Nephron (organoid): ENCODE measurements around the gene DNAAF8.

Experiments
- H3K27ac Mint-ChIP-seq, 3 experiments: 2 replicates each; pipeline ENCODE4 v1.8.0; 2020; ENCODE audit warnings: mixed read lengths in 3 of 3, mild to moderate bottlenecking in 2 of 3, moderate library complexity in 1 of 3
- H3K27me3 Mint-ChIP-seq: 2 replicates; pipeline ENCODE4 v1.8.0; 2021; ENCODE audit warnings: low read depth, mild to moderate bottlenecking, moderate library complexity, mixed read lengths
- H3K36me3 Mint-ChIP-seq: 2 replicates; pipeline ENCODE4 v1.8.0; 2020; ENCODE audit warnings: low read depth, mixed read lengths
- H3K4me1 Mint-ChIP-seq: 2 replicates; pipeline ENCODE4 v1.8.0; 2020; ENCODE audit warnings: mixed read lengths
- H3K4me3 Mint-ChIP-seq, 3 experiments: 2 replicates each; pipeline ENCODE4 v1.8.0; 2020; ENCODE audit warnings: mild to moderate bottlenecking in 3 of 3, mixed read lengths in 3 of 3, moderate library complexity in 2 of 3
- H3K9me3 Mint-ChIP-seq: 2 replicates; pipeline ENCODE4 v1.8.0; 2020; ENCODE audit warnings: mixed read lengths
- TF ChIP-seq, protein P1 (sequence below), 3 experiments: fragments of 200-600 bp; sonication (generic); IDR thresholded peaks; one replicate each; pipeline ENCODE4 v1.5.0; 2021; ENCODE audit warnings: antibody characterized with exemption in 3 of 3; ENCODE audit not compliant: unreplicated experiment in 3 of 3

DNAAF8 gene

DNA sequence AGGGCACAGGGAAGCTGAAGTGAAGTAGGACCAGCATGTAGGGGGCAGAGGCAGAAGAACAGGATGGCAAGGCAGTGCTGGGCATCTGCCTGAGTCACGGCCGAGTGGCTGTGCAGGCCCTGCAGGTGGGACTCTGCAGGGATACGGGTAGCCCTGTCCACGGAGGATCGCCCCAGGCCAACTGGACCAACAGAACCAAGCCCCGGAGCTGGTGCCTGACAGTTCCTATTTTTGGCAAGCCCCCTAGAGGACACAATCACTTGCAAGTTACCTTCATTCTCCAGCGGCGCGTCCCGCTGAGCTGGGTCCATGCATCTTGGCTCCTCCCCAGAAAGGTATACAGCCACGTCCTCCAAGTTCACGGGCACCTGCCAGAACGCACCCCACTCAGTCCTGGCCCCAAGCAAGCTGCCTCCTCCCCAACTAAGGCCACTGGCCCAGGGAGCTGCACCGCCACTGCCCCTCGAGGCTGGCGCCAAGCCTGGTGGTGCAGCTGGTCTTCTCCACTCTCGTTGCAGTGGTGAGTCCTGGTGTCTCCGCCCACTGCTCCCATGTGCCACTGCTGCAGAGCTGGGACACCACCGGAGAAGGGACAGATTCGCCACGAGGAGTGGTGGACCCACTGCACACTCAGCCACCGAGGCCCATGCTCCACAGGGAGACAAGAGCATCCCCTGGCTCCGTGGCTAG, 26.0 kb downstream of the DNAAF8 start:
- Mint-ChIP-seq H3K4me3 (peak overlapping the region in 1 of 3 experiments; percentile 15), H3K9me3 (no peaks in the 10 kb centered on the region), H3K27me3 (no peaks in the 10 kb centered on the region), H3K4me1 (no peaks in the 10 kb centered on the region), H3K36me3 (peaks cover 64% of the 10 kb centered on the region), H3K27ac (no peak overlapping the region)
- TF ChIP-seq, protein P1, sequence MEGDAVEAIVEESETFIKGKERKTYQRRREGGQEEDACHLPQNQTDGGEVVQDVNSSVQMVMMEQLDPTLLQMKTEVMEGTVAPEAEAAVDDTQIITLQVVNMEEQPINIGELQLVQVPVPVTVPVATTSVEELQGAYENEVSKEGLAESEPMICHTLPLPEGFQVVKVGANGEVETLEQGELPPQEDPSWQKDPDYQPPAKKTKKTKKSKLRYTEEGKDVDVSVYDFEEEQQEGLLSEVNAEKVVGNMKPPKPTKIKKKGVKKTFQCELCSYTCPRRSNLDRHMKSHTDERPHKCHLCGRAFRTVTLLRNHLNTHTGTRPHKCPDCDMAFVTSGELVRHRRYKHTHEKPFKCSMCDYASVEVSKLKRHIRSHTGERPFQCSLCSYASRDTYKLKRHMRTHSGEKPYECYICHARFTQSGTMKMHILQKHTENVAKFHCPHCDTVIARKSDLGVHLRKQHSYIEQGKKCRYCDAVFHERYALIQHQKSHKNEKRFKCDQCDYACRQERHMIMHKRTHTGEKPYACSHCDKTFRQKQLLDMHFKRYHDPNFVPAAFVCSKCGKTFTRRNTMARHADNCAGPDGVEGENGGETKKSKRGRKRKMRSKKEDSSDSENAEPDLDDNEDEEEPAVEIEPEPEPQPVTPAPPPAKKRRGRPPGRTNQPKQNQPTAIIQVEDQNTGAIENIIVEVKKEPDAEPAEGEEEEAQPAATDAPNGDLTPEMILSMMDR (IDR thresholded peaks at IDR 0.05; ENCODE audit: unreplicated experiment in 3 of 3) = no peak

GRCh38 chr16:4762205-4762604, 27.9 kb downstream of the DNAAF8 start:
- no peaks in the 10 kb centered on the region for H3K27me3 Mint-ChIP-seq
- H3K4me3 Mint-ChIP-seq = no peak overlapping the region
- H3K9me3 Mint-ChIP-seq = no peaks in the 10 kb centered on the region
- TF ChIP-seq, protein P1 (IDR thresholded peaks at IDR 0.05; ENCODE audit: unreplicated experiment in 3 of 3) = no peak
- H3K36me3 Mint-ChIP-seq = peaks cover 49% of the 10 kb centered on the region
- no peak overlapping the region for H3K27ac Mint-ChIP-seq
- peaks cover 10% of the 10 kb centered on the region for H3K4me1 Mint-ChIP-seq

GRCh38 chr16:4763791-4764190, 29.5 kb downstream of the DNAAF8 start:
- H3K4me1 Mint-ChIP-seq = peaks cover 19% of the 10 kb centered on the region
- H3K4me3 Mint-ChIP-seq = peak overlapping the region; percentile 50 to 70 (median 53)
- TF ChIP-seq, protein P1 (IDR thresholded peaks at IDR 0.05; ENCODE audit: unreplicated experiment in 3 of 3) = no peak
- peaks cover 37% of the 10 kb centered on the region for H3K36me3 Mint-ChIP-seq
- H3K27me3 Mint-ChIP-seq = no peaks in the 10 kb centered on the region
- H3K27ac Mint-ChIP-seq = no peak overlapping the region
- no peaks in the 10 kb centered on the region for H3K9me3 Mint-ChIP-seq

DNA sequence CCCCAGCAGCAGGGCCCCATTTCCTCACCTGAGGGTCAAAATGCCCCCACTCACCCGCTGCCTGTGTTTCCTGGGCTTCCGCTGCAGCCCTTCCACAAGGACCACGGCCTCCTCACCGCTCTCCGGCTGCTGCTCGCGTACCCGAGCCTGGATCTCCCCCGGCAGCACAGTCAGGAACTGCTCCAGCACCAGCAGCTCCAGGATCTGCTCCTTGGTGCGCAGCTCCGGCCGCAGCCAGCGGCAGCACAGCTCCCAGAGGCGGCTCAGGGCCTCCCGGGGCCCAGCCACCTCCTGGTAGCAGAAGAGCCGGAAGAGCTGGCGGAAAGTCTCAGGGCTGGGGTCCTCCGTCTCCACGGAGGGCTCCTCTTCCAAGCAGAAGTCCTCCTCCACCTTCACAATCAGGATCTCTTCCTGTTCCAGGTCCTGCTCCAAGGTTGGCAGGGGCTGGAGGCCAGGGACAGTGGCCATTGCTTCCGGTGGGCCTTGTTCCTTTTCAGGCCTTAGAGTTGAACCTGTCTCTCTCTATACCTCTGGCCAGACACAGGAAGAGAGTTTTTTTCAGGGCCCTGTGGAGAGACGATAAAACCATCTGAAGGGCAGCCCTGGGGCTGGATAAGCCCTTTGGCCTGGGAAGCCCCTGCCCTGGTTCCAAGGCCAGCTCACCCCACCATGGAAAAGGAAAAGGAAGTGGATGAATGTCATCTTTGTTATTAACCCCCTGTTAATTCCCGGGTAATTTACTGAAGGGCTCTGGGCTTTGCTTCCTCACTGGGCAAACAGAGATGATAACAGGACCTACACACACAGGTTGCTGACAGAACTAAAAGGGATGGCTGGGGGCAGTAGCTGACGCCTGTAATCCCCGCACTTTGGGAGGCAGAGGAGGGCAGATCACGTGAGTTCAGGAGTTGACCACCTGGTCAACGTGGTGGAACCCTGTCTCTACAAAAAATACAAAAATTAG, 31.5 kb downstream of the DNAAF8 start:
- no peaks in the 10 kb centered on the region for H3K27me3 Mint-ChIP-seq
- peaks cover 19% of the 10 kb centered on the region for H3K4me1 Mint-ChIP-seq
- peaks cover 20% of the 10 kb centered on the region for H3K36me3 Mint-ChIP-seq
- TF ChIP-seq, protein P1 (IDR thresholded peaks at IDR 0.05; ENCODE audit: unreplicated experiment in 3 of 3) = no peak
- no peaks in the 10 kb centered on the region for H3K9me3 Mint-ChIP-seq
- H3K4me3 Mint-ChIP-seq = peak overlapping the region; percentile 86 to 91 (median 87)
- H3K27ac Mint-ChIP-seq = peak overlapping the region in 2 of 3 experiments; percentile 70 to 77

- TF ChIP-seq, protein P1 (IDR thresholded peaks at IDR 0.05; ENCODE audit: unreplicated experiment in 3 of 3) = no peak
- H3K4me1 Mint-ChIP-seq = peaks cover 19% of the 10 kb centered on the region
- no peaks in the 10 kb centered on the region for H3K9me3 Mint-ChIP-seq
- H3K27me3 Mint-ChIP-seq = no peaks in the 10 kb centered on the region
- H3K4me3 Mint-ChIP-seq = peak within 1 kb of the TSS; percentile 89 to 91 (median 91)
- H3K27ac Mint-ChIP-seq = peak within 1 kb of the TSS; percentile 81 to 95 (median 91)
- peaks cover 14% of the 10 kb centered on the region for H3K36me3 Mint-ChIP-seq
Observed at GRCh38 chr16:4766875-4767628, 32.7 kb downstream of the DNAAF8 start, which contains the start of gene ZNF500. ZNF500 (minus strand) TSS chr16:4767162; CDS start chr16:4765978, 1,184 bp downstream.
